Measurements from ENCODE around the gene RNF144A. TPM values are rescaled to one million over a fixed set of nuclear protein-coding genes. Genes with fewer than 3 reads are reported as not detected.

Gene RNF144A
- total RNA-seq, 1 experiment from 2014 or later, result 10.6 TPM

- Histone ChIP-seq H3K23ac (ENCODE audit: insufficient read length, low read depth, low read length) (no peak overlapping the region), H3K4me1 (ENCODE audit: insufficient read depth, low read length) (no peaks in the 10 kb centered on the region), H2BK15ac (ENCODE audit: low read depth, low read length) (no peak overlapping the region), H3K4ac (ENCODE audit: low read depth, low read length) (no peak overlapping the region), H4K8ac (replicated peaks; ENCODE audit: insufficient read length, low read depth, low read length) (no peak overlapping the region), H3K79me2 (ENCODE audit: insufficient read depth, low read length) (no peaks in the 10 kb centered on the region), H3K23me2 (ENCODE audit: insufficient read length, low read depth, low read length, poor library complexity, severe bottlenecking) (no peaks in the 10 kb centered on the region), H3K4me2 (ENCODE audit: insufficient read depth, insufficient read length, low read length) (no peak overlapping the region), H2BK12ac (ENCODE audit: insufficient read length, low read depth, low read length) (no peak overlapping the region), H4K5ac (ENCODE audit: insufficient read length, low read depth, low read length) (no peak overlapping the region), H3K27ac (ENCODE audit: insufficient read length, low read depth, low read length) (no peak overlapping the region), H3T11ph (ENCODE audit: low read length) (no peak overlapping the region), H3K79me1 (ENCODE audit: insufficient read depth, low read depth, low read length, poor library complexity, severe bottlenecking) (no peaks in the 10 kb centered on the region), H3K14ac (ENCODE audit: insufficient read depth, low read length) (no peak overlapping the region), H2AK5ac (ENCODE audit: insufficient read length, low read length) (no peak overlapping the region), H4K91ac (ENCODE audit: insufficient read length, low read depth, low read length) (no peak overlapping the region), H2AFZ (ENCODE audit: low read length) (no peak overlapping the region), H3K9me3 (ENCODE audit: control insufficient read depth, low read depth, low read length) (no peaks in the 10 kb centered on the region), H4K20me1 (ENCODE audit: control insufficient read depth, insufficient read depth, insufficient read length) (no peaks in the 10 kb centered on the region), H3K18ac (ENCODE audit: insufficient read length, low read depth, low read length) (no peak overlapping the region), H2BK5ac (ENCODE audit: insufficient read length, low read length) (no peak overlapping the region), H3K9ac (ENCODE audit: extremely low read depth, insufficient read length, low read length) (no peak overlapping the region), H3K56ac (ENCODE audit: insufficient read length, low read depth, low read length) (no peak overlapping the region), H2BK20ac (ENCODE audit: low read depth, low read length, poor library complexity, severe bottlenecking) (no peak overlapping the region), H3K27me3 (ENCODE audit: insufficient read depth, low read length) (no peaks in the 10 kb centered on the region), H2BK120ac (ENCODE audit: low read depth, low read length, poor library complexity, severe bottlenecking) (no peak overlapping the region)
- Mint-ChIP-seq H3K9me3 (no peaks in the 10 kb centered on the region), H3K27me3 (ENCODE audit: low read depth) (no peaks in the 10 kb centered on the region; the same call in 1 of the 2 replicates), H3K4me1 (peaks cover 10 to 12% of the 10 kb centered on the region in 2 experiments), H3K27ac (no peak overlapping the region), H3K36me3 (ENCODE audit: insufficient read depth in 1 of 3, low read depth in 3 of 3) (peaks cover 8 to 14% (median 14%) of the 10 kb centered on the region in 3 experiments; a peak in 4 of 7 replicates), H3K4me3 (no peak overlapping the region)
- DNase-seq, result no peak
- WGBS (ENCODE audit: extremely low coverage, insufficient read length, low lambda C conversion rate), result no CpG with 5 or more reads among the region's 8 CpGs
- TF ChIP-seq, protein P1, sequence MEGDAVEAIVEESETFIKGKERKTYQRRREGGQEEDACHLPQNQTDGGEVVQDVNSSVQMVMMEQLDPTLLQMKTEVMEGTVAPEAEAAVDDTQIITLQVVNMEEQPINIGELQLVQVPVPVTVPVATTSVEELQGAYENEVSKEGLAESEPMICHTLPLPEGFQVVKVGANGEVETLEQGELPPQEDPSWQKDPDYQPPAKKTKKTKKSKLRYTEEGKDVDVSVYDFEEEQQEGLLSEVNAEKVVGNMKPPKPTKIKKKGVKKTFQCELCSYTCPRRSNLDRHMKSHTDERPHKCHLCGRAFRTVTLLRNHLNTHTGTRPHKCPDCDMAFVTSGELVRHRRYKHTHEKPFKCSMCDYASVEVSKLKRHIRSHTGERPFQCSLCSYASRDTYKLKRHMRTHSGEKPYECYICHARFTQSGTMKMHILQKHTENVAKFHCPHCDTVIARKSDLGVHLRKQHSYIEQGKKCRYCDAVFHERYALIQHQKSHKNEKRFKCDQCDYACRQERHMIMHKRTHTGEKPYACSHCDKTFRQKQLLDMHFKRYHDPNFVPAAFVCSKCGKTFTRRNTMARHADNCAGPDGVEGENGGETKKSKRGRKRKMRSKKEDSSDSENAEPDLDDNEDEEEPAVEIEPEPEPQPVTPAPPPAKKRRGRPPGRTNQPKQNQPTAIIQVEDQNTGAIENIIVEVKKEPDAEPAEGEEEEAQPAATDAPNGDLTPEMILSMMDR (conservative IDR thresholded peaks at IDR 0.05), result no peak
Measured at GRCh38 chr2:7020468-7020867, 103.3 kb downstream of the RNF144A start.

Data from H9 (cell line).